GM19328 (cell line): ENCODE data around the gene GLCE.
"Not testable (repeated sequence)": the region's sequence is repeated elsewhere in the genome, so short reads cannot be mapped to it uniquely, and the experiment has no call there.

Experiments used
- ATAC-seq: cut with Tn5 transposase; IDR thresholded peaks from one replicate; pipeline ENCODE4 v1.9.1; 2021; ENCODE audit warnings: mild to moderate bottlenecking, moderate library complexity; ENCODE audit not compliant: unreplicated experiment

GLCE gene

DNA sequence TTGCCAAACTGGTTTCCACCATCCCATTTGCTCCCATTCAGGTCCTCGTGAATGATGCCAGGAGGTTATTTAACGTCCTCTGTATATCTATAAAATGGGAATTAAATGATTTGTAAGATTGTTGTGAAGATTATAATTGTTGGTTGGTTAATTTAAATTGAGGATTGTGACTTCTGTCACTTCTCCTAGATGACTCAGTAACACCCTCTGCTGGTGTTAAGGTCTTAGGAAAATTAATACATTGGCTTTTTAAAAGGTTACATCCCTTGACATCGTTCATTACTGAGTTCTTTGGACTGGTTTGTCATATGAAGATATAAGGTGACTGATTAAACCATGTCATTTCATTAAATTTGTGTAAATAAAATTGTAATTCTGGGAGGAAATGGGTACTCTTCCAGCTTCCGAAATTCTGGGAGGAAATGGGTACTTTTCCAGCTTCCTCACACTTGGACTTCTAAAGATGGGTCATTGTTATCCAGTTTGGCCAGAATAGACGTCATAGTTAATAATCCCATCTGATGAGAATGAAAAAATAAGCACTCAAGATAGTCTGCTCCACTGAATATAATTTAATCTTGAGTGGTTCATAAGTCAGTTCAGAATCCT, 105.0 kb downstream of the GLCE start:
- no peak for ATAC-seq

DNA sequence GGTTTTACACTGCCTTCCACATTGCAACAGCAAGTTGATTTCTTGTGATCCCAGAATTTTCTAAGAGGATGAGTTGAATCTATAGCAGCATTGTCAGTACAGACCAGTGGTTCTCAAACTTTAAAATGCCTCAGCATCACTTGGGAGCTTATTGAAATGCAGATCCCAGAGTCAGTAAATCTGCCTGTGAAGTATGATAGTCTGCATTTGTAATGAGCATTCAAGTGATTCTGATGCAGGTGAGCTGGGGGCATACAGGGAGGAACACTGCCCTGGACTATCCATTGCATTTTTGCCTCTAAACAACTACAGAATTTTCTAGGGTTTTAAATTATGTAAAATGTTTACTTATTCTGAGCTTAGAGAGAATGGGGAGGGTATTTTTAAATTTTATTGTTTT, 110.8 kb downstream of the GLCE start:
- no peak for ATAC-seq

DNA sequence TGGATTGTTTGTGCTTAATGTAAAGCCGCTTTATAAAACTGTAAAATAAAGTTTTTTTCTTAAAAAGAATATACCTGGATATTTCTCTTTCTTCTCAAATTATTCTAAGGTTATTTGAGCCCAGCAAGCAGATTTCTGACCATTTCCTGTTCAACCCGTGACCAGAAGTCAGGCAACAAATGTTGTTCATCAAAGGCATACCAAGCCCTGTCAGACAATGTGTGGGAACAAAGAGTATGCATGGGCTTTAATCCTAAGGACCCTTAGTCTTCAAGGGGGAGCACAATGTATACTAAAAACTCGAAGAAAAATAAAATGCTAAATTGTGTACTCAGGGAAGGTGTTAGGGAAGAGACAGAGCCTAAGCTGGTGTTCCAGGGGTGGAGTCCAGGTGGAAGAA, 111.7 kb downstream of the GLCE start:
- no peak for ATAC-seq

DNA sequence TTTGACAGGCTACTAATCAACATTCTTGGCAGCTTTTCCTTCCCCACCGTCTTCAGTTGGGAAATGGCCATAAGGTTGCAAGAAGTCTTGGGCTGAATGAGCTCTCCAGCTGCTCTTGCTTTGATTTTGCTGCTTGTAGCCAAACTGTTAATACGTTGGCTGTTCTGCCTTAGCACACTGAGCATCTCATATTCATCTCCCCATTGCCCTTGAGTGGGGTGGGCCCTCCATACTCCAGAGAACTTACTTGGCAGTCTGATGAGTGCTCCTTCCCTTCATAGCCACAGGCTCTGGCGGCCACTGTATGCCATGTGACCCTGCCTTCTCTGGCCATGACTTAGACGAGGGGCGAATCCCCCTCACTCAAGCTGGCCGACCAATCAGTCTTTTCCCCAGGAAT, 112.5 kb downstream of the GLCE start:
- ATAC-seq, result no peak

DNA sequence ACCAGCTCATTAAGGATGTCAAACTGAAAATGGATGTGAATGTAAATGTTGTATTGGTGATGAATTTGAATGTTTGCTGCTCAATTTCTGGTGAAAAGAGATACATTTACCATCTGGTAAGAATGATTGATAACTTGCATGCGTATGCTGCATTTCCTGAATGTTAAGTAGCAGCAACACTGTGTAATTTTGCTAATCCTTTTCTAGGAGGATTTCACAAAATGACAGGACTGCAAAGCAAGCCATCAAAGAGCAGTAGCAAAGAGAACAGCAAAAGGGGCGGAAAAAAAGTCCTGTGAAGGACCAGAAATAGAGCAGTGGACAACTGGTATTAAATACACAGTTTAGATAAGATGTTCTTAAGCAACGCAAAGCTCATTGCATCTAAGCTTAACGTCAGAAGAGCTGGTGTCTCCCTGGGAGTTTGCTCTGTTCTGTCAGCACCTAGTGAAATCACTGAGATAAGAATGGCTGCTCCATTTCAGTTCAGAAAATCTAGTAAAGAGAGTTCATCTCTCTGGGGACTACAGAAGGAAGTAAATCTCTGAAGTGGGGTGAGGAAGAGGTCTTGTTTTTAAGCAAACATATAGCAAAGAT, 114.7 kb downstream of the GLCE start:
- ATAC-seq, result no peak

DNA sequence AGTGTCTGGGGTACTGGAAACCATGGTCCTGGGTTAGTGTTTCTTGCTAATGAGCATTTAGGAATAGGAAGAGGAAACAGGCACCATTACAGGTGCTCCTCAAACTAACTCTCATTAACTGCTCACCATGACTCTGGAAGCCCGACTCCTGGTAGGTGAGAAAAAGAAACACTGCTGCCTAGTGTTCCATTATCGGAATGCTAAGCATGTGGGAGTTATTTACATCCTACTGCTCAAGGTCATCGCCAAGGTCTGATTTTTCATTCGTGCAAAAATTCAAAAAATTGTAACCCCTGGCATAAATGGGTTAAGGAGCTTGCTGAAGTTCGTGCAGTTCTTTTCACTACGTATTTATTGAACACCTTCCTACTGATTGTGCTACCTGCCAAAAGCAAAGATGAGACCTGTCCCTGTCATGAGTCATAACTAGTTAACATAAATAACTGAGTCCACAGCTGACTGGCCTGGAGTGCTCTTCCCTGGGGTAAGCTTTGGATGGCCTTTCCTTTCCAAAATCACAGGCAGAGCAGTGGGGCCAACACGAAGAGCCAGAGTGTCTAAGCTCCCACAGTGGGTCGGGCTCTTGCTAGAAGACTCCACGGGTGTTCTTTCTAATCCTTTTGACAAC, 115.6 kb downstream of the GLCE start:
- no peak for ATAC-seq

DNA sequence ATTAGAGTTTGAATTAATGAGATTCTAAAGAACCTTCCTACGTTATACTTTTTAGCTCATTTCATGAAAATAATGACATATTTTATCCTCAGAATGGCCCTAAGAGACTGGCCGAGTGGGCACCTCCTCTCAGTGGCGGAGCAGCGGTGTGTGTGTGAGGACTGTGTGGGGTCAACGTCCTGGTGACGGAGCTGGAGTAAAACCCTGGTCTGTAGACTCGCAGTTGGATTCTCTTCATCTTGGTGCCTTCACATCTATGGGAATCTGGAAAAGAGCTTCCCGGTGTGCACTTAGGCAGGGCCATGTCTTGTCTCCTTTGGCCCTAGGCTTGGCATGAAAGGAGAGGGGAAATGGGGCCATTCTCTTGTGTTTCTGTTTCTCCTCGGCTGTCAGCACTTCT, 116.9 kb downstream of the GLCE start:
- ATAC-seq, result no peak

DNA sequence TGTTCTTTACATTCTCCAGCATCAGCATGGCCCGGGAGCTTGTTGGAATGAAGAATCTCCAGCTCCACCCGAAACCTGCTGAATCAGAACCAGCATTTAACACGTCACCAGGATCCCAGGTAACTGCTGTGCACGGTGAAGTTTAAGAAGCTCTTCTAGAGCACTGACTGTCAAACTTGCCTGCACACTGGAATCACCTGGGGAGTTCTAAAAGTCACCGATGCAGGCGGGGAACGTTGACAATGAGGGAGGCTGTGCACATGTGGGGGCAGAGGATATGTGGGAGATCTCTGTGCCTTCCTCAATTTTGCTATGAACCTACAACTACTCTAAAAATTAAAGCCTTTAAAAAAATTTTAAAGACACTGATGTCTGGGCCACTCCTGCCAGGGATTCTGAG, 119.2 kb downstream of the GLCE start:
- ATAC-seq, result no peak

DNA sequence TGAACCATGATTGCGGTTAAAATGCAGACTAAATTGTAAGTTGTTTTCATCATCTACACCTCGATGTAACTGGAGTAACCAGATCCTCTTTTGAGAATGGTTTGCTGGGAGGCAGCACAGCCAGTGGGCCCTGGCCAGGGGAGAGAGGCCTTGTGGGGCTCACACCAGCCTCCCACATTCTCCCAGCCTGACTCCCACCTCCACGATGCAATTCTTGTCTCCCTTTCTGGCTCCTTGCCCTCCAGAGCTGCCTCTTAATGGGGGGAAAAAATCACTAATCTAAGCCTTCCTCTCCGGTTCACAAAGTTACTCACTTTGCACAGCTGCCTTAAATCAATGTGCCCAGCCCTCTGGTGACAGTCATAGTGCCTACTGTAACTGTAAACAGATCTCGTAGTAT, 120.3 kb downstream of the GLCE start:
- ATAC-seq, result no peak

DNA sequence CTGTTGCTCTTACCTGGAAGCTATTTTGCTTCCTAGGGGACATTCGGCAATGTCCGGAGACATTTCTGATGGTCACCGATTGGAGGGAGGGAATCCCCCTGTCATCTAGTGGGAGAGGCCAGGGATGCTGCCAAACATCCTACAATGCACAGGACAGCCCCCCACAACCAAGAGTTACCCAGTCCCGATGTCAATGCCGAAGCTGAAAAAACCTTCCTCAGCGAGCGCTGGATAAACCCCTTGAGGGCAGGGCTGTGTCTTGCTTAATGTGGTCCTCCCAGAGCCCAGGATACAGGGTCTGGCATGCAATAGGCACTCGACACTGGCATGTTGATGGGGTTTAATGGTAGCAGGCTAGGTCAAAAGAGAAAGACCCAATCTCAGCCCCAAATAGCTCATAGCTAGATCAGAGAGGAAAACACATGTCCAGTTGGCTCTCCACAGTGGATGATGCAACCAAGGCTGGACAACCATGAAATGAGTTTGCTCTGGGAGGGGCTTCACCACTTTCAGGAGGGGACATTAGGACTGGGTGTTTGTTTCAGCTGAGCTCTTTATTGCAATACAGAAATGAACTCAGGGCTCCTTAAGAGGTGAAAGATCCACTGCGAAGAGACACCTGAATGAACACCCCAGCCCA, 121.8 kb downstream of the GLCE start:
- no peak for ATAC-seq

DNA sequence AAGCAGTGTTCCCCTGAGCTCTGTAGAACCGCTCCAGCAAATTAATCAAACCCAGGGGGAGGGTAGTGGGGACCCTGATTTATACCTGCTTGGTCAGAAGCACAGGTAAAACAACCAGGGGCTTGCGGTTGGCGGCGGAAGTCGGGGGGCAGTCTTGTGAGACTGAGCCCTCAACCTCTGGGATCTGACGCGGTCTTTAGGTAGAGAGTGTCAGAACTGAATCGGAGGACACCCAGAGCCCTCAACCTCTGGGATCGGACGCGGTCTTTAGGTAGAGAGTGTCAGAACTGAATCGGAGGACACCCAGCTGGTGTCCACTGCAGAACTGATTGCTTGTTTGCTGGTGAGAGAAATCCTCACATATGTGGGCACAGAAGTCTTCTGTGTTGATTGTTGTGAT, 125.4 kb downstream of the GLCE start:
- no peak for ATAC-seq

DNA sequence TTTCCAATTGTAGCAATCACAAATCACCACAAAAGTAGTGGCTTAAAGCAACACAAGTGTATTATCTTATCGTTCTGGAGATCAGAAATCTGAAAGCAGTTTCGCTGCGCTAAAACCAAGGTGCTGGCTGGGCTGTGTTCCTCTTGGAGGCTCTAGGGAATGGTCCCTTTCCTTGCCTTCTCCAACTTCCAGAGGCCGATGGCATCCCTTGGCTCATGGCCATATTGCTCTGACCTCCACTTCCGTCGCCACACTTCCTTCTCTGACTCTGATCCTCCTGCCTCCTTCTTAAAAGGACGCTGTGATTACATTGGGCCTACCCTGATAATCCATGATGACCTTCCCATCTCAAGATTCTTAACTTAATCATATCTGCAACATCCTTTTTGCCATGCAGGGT, 127.6 kb downstream of the GLCE start:
- ATAC-seq, result no peak

DNA sequence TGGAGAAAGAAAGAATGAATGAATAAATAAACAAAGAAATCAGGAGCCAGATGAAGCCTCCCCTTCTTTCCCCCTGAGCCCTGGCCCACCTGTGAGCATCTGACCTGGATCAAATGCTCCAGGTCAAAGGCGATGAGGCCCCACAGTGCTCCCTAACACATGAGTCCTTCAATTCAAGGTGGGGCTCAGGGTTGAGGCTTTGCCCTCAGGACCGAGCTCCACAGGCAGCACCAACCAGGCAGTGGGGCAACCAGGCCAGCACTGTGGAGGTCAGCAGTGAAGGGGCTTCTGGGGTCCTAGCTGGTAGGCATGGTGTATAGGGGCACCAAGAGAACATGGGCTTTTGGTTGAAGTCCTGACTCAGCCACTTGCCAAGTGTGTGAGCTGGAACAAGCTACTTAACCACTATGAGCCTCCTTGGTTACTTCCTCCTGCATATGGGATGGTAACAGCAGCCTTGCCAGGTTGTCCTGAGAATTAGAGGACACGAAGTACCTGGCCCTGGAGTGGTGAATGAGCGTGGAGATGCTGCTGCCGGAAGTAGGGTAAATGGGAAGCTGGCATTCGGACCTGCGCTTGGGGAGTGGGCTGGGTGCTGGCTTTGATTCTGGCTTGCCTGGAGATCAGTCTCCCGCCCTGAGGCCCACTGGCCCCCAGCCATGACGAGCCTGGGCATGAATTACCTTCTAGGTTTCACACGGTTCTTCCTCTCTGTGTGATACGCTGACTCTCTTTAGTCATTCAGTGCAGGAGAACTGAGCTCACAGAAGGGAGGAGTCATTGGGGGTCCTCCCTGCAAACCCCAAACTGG, 128.3 kb downstream of the GLCE start:
- ATAC-seq, result no peak

DNA sequence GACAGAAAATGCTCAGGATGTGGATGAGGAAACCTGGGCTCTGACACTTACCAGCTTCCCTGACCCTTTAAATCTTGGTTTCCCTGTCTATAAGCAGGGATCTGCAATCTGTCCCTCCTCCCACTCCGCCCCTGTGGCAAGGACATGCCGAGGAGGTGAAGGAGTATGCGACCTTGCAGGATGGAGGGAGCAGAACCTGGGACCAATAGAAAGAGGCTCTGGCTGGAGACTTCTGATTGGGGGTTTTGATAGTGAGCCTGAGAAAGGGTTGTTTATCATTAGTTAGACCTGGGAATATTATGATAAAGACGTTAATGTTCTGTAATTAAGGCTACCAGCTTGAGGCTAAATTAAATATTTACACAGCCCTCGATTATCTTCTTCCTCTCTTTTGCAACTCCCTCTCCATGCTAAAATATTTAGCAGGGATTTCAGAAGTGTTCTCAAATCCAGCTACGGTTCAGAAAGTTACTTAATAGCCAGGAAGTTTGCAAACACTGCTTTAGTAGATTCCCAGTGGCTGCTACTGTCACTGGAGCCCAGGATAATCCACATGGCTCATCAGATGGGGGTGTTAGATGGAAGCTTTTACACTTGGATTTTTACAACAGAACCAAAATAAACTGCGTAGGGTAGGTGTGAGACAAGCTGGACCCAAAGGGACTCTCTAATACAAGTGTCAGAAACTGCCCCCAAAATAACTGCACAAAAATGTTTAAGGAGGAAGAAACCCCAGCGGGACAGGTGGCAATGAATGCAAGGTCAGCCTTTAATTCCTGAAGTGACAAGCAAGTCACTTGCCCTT, 129.1 kb downstream of the GLCE start:
- no peak for ATAC-seq

DNA sequence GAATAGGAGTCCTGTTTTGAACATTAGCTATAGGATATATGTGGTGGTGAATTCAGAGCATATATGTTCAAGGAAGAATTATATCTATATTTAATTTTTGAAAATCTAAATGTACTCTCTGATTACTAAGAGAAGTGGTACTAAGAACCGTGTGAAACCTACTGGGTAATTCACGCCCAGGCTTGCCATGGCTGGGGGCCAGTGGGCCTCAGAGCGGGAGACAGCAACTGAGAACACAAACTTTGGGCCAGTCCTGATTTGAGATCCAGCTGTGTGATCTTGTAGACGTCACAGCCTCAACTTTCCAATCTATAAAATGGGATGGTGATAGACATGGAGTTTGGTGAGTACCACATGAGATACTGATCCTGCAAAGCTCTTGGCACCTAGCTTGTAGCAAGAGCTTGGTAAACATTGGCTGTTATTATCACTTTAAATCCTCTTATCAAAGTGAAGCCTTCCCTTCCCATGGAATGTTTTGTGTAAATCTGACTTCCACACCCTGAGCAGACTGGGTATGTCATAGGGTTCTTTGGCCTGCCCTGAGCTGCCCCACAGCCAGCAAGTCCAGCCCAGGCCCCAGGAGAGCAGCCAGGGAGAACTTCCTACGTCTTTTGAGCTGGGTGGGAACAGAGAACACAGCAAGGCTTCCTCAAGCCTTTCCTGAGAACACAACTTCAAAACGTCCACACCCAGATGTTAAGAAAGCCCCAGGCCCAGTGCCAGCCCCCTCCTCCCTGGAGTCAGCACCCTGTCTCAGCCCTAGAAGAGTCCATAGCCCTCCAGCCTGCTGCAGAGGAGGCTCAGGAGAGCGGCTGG, 130.1 kb downstream of the GLCE start:
- ATAC-seq, result no peak

DNA sequence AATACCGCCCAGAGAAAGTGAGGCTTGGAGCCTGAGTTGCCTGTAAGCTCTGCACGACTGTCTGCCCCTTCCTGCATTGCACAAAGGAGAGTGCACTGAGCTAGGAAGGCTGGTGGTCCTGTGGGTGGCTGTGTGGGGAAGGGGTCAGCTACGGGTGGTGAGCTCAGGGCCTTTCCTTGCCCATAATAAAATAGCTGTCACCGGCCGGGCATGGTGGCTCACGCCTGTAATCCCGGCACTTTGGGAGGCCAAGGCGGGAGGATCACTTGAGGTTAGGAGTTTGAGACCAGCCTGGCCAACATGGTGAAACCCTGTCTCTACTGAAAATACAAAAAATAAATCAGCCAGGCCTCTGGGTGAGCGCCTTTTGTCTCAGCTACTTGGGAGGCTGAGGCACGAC, 131.2 kb downstream of the GLCE start:
- ATAC-seq, result not testable (repeated sequence)

DNA sequence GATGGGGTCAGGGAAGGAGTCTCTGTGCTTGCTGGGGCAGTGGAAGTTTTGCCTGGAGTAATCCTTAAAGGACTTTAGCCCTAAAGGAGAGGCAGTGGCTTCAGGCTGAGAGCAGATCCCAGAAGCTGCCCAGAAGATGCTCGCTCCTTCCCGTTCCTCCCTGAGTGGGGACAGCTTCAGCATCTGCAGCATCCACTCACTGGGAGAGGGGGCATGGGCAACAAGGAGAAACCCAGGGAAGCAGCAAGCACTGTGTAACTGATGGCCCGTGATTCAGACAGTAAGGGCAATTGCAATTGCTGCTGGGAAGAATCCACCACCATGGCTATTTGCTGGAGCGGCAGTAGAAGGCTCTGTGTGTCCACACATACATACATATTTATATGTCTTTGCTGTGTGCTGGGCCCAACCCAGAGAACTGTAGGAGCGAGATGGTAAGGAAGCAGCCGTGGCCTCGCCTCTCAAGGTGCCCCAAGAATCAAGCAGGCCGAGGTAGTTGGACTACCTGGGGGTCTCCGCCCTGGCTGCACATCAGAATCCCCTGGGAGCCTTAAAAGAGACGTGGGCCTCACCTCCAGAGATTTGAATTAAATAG, 132.5 kb downstream of the GLCE start:
- ATAC-seq, result no peak

DNA sequence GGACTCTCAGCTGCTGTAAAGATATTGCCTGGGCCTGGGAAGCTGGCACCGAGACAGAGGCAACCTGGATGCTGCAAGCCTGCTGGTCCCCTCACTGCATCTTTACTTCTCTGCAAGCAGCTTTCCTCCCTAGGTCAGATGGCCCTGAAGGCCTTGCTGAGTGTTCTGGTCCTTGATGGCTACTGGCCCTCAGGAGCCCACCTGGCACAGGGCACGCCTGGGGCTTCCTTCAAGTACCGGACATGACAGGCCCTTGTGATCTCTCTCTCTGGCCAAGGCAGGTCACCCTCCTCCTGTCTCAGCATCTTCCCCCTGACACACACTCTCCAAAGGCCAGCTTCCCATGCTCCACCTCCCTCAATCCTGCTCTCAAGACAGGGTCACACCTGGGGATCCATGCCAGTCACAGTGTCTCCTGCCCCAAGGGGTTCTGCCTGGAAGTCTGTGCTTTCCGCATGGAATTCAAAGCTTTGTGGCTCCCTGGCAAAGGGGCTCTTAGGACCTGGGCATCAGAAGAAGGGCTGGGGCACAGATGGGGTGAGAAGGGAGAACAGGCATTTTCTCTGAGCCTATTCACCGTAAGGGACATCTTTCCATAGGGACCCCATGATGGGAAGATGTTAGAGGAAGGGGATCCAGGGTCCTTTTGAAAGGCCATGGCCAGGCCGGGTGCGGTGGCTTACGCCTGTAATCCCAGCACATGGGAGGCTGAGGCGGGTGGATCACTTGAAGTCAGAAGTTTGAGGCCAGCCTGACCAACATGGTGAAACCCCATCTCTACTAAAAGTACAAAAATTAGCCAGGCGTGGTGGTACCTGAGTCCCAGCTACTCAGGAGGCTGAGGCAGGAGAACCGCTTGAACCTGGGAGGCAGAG, 133.5 kb downstream of the GLCE start:
- ATAC-seq, result no peak
